Activated gamma-delta T cell treated with anti-CD3 and anti-CD28 coated beads, Interleukin-2, amount 50 U/mL, for 16 hours (primary cell): Measurements from ENCODE around the gene KANSL1.
A peak's percentile ranks its signal among the peaks of the same experiment; 100 is the strongest.
"Not testable (repeated sequence)": the region's sequence is repeated elsewhere in the genome, so short reads cannot be mapped to it uniquely, and the experiment has no call there.

ENCODE experiments used
- DNase-seq: peaks from one replicate; pipeline ENCODE4 v3.0.0-alpha.2; 2020; ENCODE audit warnings: low read depth

KANSL1 gene

DNA sequence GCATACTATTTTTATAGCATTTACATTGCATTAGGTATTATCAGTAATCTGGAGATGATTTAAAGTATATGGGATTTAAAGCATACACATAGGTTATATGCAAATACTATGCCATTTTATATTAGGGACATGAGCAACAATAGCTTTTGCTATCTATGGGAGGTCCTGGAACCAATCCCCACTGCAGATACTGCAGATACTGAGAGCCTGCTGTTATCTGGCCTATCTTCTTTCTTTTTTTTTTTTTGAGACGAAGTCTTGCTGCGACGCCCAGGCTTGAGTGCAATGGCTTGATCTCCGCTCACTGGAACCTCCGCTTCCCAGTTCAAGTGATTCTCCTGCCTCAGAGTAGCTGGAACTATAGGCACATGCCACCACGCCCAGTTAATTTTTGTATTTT, 156.7 kb downstream of the KANSL1 start:
- DNase-seq, result no peak

DNA sequence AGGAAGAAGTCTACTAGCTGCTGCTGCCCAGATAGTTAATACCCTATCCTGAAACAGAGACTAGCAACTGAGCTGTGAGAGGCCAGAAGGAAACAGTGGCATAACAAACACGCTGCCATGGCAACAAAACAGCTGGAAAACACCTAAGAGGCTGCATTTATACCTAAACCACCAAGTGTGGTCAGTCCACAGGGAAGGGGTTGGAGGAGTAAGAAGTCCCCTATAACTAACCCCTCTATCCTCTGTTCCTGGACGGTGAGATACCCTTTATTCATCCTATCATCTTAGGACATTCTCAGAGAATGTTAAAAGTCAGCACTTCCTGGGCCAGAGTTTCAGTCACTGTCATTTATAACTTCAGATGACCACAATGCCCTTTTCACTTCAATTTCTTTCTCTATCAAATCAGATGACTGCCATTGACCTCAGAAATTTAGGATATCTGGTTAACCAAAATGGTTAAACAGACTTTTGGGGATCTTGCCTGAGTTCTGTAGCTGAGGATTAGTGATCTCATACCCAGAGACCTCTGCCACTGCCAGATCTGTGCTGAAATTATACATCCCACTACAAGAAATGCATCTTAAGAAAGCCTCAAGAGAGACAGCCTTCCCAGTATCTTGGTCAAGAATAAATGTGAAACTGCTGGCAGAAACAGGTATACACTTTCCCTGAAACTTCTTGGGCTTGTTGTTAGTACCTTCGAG, 158.0 kb downstream of the KANSL1 start:
- DNase-seq, result no peak

DNA sequence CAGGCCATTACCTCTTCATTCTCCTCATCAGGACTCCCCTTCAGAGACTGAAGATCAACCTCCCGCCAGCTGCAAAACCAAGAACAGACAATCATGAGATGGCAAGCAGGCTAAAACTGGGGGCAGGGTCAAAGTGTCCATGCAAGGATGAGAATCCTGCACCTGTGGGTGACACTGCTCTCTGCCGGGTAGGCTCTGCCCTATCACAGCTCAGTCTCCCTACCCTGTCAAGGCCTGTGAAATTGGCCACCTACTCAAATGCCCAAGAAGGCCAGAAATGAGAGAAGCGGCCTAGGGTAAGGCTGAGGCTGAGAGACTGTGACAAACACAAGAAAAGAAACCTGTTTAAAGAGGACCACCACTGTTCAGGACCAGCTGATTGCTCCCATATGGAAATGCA, 159.8 kb downstream of the KANSL1 start:
- DNase-seq, result no peak

DNA sequence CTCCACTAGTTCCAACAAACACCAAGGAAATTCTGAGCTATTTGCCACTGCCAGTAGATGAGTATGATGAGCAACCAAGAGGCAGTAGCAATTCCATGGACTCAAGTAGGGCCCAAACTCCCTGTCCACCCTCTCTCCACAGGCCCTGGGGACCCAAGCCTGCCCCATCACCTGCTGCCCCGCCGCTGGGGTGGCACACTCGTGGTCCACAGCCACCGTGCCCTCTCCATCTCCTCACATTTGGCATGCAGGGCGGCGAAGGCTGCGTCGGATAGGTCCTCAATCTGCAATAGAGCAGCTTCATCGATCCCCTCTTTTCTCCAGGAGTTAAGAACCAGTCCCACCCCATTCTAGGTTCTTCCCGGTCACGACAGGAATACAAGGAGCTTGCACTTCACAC, 160.3 kb downstream of the KANSL1 start:
- no peak for DNase-seq

DNA sequence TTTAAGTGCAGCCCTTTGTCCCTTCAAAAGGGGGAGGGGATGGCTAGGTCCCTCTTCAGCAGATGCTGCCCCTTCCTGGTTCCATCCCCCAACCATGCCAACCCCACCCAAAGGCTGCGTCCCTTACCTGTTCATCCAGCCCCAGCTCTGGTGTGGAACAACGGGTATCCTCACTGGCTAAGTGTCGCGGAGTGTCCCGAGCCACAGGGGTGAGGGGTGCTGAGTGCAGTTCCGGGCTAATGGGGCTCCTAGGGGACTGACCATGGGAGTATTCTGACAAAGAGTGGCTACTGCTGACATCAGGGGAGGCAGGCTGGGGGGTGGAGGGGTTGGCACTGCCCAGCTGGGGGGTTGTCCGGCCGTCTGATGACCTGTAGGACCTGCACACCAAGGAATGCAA, 161.3 kb downstream of the KANSL1 start:
- no peak for DNase-seq

DNA sequence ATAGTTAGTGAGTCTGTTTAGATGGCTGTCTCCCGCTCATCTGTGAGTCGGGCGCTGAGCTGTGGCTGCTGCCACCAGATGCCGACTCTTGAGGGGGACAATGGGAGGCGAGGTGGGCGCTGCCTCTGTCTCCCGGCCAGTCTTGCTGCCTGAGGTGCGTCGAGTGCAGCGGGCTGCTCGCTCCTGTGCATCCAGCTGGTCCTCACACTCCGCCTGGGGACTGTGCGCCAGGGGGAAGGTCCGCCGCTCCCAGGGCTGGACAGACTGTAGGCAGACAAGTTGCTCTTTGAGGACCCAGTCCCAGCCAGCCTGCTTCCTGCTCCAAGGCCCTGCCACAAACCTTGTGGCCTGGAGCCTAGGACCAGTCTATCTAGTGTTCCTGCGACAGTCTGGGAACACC, 161.8 kb downstream of the KANSL1 start:
- no peak for DNase-seq

DNA sequence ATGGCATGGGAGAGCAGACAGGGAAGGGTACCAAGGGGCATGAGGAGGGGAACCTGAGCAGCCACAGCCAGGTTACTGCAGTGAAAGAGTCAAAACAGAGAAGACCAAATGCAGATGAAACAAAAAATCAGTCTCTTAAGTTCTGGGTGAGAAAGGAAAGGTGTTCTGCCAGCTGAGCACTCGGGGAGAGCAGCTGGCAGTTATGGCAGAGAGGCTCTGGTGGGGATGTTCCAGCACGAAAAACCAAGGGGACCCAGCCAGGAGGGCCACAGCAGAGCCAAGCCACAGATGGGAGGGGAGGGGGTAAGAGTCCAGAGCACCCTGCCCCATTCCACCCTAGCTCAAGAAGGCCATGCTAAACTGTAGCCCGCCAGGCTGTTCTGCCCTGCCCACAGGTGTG, 162.5 kb downstream of the KANSL1 start:
- DNase-seq, result no peak

DNA sequence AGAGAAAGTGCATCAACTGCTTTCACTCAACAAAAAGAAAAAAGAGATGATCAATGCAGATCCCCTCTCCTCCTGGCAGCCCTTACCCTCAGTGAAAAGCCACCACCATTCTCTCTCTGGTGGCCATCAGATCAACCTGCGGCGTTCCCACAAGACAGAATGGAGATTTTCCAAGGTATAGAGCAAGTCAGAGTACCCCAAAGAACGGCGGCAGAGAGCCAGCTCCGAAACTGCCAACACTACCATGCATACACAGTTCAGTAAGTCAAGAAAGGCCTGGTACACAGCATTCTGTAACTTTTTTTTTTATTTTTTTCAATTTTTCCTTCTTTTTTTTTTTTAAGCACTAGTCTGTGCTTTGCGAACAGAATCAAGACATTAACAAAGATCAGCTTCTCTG, 163.6 kb downstream of the KANSL1 start:
- no peak for DNase-seq

DNA sequence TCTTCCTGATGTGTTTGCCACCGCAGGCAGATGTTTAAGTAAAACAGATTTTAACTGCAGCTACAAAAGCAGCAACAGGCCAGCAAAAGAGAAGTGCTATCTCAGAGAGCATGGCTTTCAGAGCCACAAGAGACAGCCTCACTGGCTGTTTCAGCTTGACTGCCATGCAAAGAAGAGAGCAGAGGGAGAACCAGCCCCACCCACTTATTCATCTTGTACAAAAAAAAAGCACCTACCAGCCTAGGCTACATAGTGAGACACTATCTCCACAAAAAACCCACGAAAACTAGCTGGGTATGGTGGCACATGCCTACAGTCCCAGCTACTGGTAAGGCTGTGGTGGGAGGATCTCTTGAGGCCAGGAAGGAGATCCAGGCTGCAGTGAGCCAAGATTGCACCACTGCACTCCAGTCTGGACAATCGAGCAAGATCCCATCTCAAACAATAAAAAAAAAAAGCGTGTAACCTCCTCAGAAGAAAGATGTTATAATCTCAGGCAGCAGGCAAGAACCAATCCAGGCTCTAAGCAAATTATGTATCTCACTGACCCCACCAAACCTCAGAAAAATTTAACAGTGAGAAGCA, 164.2 kb downstream of the KANSL1 start:
- no peak for DNase-seq

DNA sequence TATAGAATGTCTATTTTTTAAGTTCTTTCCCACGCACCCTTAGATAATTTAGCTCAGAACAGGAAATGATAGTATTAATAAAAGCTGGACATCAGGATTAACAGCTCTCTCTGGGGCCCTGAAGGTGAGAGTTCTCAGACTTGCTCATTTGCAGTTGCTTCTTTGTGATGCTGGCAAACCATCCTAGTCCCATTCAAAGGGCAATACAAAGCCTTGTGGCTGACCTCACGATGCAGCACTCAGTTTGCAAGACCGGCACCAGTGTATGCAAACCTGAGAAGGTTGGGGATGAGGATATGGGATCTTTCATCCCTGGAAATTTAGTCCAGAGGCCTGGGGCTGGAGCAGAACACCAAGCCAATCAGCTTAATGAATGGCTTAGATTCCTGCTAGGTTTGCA, 164.9 kb downstream of the KANSL1 start:
- DNase-seq, result no peak

DNA sequence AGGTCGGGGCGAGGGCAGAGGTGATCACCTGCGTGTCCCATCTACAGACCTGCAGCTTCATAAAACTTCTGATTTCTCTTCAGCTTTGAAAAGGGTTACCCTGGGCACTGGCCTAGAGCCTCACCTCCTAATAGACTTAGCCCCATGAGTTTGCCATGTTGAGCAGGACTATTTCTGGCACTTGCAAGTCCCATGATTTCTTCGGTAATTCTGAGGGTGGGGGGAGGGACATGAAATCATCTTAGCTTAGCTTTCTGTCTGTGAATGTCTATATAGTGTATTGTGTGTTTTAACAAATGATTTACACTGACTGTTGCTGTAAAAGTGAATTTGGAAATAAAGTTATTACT, 165.3 kb downstream of the KANSL1 start:
- DNase-seq, result no peak

DNA sequence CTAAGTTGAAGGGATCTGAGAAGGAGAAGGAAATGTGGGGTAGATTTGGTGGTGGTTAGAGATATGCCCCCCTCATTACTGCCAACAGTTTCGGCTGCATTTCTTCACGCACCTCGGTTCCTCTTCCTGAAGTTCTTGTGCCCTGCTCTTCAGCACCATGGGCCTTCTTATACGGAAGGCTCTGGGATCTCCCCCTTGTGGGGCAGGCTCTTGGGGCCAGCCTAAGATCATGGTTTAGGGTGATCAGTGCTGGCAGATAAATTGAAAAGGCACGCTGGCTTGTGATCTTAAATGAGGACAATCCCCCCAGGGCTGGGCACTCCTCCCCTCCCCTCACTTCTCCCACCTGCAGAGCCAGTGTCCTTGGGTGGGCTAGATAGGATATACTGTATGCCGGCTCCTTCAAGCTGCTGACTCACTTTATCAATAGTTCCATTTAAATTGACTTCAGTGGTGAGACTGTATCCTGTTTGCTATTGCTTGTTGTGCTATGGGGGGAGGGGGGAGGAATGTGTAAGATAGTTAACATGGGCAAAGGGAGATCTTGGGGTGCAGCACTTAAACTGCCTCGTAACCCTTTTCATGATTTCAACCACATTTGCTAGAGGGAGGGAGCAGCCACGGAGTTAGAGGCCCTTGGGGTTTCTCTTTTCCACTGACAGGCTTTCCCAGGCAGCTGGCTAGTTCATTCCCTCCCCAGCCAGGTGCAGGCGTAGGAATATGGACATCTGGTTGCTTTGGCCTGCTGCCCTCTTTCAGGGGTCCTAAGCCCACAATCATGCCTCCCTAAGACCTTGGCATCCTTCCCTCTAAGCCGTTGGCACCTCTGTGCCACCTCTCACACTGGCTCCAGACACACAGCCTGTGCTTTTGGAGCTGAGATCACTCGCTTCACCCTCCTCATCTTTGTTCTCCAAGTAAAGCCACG, 165.9 kb downstream of the KANSL1 start:
- DNase-seq, result no peak

DNA sequence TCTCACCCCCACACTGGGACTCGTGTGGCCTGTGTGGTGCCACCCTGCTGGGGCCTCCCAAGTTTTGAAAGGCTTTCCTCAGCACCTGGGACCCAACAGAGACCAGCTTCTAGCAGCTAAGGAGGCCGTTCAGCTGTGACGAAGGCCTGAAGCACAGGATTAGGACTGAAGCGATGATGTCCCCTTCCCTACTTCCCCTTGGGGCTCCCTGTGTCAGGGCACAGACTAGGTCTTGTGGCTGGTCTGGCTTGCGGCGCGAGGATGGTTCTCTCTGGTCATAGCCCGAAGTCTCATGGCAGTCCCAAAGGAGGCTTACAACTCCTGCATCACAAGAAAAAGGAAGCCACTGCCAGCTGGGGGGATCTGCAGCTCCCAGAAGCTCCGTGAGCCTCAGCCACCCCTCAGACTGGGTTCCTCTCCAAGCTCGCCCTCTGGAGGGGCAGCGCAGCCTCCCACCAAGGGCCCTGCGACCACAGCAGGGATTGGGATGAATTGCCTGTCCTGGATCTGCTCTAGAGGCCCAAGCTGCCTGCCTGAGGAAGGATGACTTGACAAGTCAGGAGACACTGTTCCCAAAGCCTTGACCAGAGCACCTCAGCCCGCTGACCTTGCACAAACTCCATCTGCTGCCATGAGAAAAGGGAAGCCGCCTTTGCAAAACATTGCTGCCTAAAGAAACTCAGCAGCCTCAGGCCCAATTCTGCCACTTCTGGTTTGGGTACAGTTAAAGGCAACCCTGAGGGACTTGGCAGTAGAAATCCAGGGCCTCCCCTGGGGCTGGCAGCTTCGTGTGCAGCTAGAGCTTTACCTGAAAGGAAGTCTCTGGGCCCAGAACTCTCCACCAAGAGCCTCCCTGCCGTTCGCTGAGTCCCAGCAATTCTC, 166.8 kb downstream of the KANSL1 start:
- no peak for DNase-seq

DNA sequence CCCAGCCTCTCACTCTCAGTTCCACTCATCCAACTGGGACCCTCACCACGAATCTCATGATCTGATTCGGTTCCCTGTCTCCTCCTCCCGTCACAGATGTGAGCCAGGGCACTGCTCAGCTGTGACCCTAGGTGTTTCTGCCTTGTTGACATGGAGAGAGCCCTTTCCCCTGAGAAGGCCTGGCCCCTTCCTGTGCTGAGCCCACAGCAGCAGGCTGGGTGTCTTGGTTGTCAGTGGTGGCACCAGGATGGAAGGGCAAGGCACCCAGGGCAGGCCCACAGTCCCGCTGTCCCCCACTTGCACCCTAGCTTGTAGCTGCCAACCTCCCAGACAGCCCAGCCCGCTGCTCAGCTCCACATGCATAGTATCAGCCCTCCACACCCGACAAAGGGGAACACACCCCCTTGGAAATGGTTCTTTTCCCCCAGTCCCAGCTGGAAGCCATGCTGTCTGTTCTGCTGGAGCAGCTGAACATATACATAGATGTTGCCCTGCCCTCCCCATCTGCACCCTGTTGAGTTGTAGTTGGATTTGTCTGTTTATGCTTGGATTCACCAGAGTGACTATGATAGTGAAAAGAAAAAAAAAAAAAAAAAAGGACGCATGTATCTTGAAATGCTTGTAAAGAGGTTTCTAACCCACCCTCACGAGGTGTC, 167.6 kb downstream of the KANSL1 start:
- no peak for DNase-seq

DNA sequence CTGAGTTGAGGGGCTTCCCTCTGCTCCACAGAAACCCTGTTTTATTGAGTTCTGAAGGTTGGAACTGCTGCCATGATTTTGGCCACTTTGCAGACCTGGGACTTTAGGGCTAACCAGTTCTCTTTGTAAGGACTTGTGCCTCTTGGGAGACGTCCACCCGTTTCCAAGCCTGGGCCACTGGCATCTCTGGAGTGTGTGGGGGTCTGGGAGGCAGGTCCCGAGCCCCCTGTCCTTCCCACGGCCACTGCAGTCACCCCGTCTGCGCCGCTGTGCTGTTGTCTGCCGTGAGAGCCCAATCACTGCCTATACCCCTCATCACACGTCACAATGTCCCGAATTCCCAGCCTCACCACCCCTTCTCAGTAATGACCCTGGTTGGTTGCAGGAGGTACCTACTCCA, 168.2 kb downstream of the KANSL1 start:
- no peak for DNase-seq

DNA sequence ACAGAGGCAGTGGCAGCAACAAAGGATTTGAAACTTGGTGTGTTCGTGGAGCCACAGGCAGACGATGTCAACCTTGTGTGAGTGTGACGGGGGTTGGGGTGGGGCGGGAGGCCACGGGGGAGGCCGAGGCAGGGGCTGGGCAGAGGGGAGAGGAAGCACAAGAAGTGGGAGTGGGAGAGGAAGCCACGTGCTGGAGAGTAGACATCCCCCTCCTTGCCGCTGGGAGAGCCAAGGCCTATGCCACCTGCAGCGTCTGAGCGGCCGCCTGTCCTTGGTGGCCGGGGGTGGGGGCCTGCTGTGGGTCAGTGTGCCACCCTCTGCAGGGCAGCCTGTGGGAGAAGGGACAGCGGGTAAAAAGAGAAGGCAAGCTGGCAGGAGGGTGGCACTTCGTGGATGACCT, 168.6 kb downstream of the KANSL1 start:
- DNase-seq, result no peak

DNA sequence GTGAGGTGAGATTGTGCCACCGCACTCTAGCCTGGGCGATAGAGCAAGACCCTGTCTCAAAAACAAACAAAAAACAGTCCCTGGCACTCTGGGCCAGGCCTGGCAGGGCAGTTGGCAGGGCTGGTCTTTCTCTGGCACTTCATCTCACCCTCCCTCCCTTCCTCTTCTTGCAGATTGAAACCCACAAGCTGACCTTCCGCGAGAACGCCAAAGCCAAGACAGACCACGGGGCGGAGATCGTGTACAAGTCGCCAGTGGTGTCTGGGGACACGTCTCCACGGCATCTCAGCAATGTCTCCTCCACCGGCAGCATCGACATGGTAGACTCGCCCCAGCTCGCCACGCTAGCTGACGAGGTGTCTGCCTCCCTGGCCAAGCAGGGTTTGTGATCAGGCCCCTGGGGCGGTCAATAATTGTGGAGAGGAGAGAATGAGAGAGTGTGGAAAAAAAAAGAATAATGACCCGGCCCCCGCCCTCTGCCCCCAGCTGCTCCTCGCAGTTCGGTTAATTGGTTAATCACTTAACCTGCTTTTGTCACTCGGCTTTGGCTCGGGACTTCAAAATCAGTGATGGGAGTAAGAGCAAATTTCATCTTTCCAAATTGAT, 169.3 kb downstream of the KANSL1 start:
- DNase-seq, result no peak

DNA sequence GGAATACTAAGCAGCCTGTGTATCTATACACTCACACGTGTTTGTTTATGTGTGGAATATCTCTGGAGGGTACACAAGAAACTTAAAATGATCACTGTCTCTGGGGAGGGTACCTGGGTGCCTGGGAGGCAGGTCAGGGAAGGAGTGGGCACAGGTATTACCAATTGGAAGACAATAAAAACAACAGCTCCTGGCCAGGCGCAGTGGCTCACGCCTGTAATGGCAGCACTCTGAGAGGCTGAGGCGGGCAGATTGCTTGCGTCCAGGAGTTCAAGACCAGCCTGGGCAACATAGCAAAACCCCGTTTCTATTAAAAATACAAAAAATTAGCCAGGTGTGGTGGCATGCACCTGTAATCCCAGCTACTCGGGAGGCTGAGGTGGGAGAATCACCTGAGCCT, 169.9 kb downstream of the KANSL1 start:
- not testable (repeated sequence) for DNase-seq

DNA sequence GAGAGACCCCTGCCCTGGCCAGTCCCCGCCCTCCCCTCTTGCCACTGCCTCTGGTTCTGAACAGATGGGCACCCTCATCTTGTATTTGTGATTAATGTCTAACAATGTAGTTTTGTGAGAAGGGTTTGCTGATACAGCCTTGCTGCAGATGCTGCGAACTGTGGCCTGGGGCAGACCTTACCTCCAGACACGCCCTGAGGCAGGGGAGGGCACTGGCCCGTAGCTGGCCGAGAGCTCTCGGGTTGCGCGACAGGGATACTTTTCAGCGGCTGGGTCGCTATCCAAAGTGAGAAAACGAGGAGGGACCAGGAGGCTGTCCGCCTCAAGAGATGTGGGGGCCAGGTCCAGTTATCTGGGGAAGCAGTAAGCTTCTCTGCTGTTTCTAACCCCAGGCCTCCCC, 172.2 kb downstream of the KANSL1 start:
- no peak for DNase-seq

DNA sequence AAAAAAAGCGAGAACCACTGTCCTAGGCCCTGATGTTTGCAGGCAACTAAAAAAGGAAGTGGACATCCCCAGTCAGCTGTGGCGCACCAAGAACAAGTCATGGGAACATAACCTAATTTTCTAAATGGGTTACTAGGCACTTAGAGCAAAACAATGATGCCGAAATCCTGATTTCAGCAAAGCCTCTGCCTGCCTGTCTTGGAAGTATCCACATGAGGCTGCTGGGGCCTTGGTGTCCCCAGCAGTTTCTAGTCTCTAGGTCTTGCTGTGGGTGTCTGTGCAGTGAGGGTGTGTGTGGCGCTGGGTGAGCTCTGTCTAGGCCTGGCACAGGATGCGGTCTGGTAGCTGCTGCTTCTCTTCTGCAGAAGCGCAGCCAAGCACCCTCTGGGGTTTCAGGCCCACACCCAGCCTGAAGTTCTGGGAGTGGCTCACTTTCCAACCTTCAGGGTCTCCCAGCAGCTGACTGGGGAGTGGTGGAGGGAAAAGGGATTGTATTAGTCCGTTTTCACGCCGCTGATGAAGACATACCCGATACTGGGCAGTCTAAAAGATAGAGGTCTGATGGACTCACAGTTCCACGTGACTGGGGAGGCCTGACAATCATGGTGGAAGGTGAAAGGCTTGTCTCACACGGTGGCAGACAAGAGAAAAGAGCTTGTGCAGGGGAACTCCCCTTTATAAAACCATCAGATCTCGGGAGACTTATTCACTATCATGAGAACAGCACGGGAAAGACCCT, 173.0 kb downstream of the KANSL1 start:
- DNase-seq, result peak; percentile 39
